Measurements from ENCODE around the gene SPOCK1. TPM values are rescaled to one million over a fixed set of nuclear protein-coding genes. Genes with fewer than 3 reads are reported as not detected.

Gene SPOCK1
- total and polyA plus RNA-seq, 2 donors (not counting 3 experiments of a cell fraction or from before 2014, with no cell fraction given) = 144 to 280 TPM

DNA sequence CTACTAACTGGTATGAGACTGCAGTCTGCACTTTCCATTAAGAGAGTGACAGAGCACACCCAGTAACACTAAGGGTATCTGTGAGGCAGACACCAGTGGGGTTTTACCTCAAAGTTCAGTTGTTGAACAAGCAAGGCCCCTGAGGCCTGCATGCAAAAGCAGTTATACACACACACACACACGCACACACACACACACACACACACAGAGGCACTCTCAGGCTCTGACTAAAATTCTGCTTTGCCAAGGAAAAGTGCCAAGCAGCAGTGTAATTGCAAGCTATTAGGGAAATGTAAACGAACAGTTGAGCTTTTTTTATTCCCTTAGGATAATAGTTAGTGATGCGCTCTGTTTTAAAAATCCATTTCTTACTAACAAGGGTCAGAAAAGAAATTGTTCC, 377.1 kb downstream of the SPOCK1 start:
- H2AFZ ChIP-seq (ENCODE audit: low read depth, low read length) = no peak overlapping the region
- H3K4me2 ChIP-seq (ENCODE audit: insufficient read depth, low read length) = no peak overlapping the region
- dilution Hi-C loops (cut with MboI; ENCODE audit: extremely low pct_ligation_motif_present, low sequenced_read_pairs) = no loop called here
- TF ChIP-seq JUN (IDR thresholded peaks at IDR 0.05; ENCODE audit: borderline replicate concordance, insufficient read depth, insufficient read length, low read depth) (no peak), GATA2 (IDR thresholded peaks at IDR 0.05; ENCODE audit: insufficient read depth, insufficient read length, low read depth, low read length) (no peak), EZH2 (IDR thresholded peaks at IDR 0.05; ENCODE audit: borderline replicate concordance, low read depth, low read length, severe bottlenecking) (no peak), POLR2AphosphoS5 (IDR thresholded peaks at IDR 0.05; ENCODE audit: insufficient read depth, low read depth, low read length) (no peak), POLR2A (IDR thresholded peaks at IDR 0.05; ENCODE audit: low read depth, low read length) (no peak), FOS (IDR thresholded peaks at IDR 0.05; ENCODE audit: borderline replicate concordance, insufficient read depth, low read length) (no peak), MYC (IDR thresholded peaks at IDR 0.05; ENCODE audit: low read depth, low read length) (no peak)
- TF ChIP-seq, protein P1, sequence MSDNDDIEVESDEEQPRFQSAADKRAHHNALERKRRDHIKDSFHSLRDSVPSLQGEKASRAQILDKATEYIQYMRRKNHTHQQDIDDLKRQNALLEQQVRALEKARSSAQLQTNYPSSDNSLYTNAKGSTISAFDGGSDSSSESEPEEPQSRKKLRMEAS (IDR thresholded peaks at IDR 0.05; ENCODE audit: insufficient read depth, insufficient read length) = no peak
- TF ChIP-seq, protein P2, sequence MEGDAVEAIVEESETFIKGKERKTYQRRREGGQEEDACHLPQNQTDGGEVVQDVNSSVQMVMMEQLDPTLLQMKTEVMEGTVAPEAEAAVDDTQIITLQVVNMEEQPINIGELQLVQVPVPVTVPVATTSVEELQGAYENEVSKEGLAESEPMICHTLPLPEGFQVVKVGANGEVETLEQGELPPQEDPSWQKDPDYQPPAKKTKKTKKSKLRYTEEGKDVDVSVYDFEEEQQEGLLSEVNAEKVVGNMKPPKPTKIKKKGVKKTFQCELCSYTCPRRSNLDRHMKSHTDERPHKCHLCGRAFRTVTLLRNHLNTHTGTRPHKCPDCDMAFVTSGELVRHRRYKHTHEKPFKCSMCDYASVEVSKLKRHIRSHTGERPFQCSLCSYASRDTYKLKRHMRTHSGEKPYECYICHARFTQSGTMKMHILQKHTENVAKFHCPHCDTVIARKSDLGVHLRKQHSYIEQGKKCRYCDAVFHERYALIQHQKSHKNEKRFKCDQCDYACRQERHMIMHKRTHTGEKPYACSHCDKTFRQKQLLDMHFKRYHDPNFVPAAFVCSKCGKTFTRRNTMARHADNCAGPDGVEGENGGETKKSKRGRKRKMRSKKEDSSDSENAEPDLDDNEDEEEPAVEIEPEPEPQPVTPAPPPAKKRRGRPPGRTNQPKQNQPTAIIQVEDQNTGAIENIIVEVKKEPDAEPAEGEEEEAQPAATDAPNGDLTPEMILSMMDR (IDR thresholded peaks at IDR 0.05; ENCODE audit: extremely low read depth in 1 of 2, insufficient read depth in 1 of 2, low read depth in 1 of 2, low read length in 2 of 2) = no peak
- no peaks in the 10 kb centered on the region for H3K4me1 ChIP-seq (ENCODE audit: control insufficient read depth, extremely low read depth, insufficient read depth, low read length)
- H3K36me3 ChIP-seq (ENCODE audit: control insufficient read depth in 2 of 2, extremely low read depth in 1 of 2, insufficient read depth in 2 of 2, low read length in 2 of 2) = no peaks in the 10 kb centered on the region
- BruUV-seq (replicated peaks) = no TSS peak
- peaks cover 2% of the 10 kb centered on the region for H4K20me1 ChIP-seq (replicated peaks; ENCODE audit: control insufficient read depth, extremely low read depth, insufficient read depth, low read length)
- H3K27me3 ChIP-seq (ENCODE audit: control insufficient read depth in 2 of 2, insufficient read depth in 2 of 2, low read length in 2 of 2) = no peaks in the 10 kb centered on the region
- no peaks in the 10 kb centered on the region for H3K9me3 ChIP-seq (replicated peaks; ENCODE audit: control insufficient read depth, insufficient read depth, low read length)
- ChIA-PET POLR2A (no interaction called here), CTCF (no interaction called here)
- no peak overlapping the region for H3K9ac ChIP-seq (replicated peaks; ENCODE audit: extremely low read depth, insufficient read depth, low read length)
- no peak overlapping the region for H3K4me3 ChIP-seq (replicated peaks in 1 of 3; ENCODE audit: insufficient read depth in 1 of 3, low read depth in 1 of 3, low read length in 3 of 3)
- no peak for FAIRE-seq
- no peak for DNase-seq (ENCODE audit: low read depth, low spot score)
- intact Hi-C loops (cut with micrococcal nuclease) = no loop called here
- peaks cover 2% of the 10 kb centered on the region for H3K79me2 ChIP-seq (ENCODE audit: control insufficient read depth, insufficient read depth, low read length)
- no peak overlapping the region for H3K27ac ChIP-seq (ENCODE audit: insufficient read depth, low read depth, low read length)
- H3K9me1 ChIP-seq (replicated peaks; ENCODE audit: control insufficient read depth, extremely low read depth, insufficient read depth, low read length) = no peaks in the 10 kb centered on the region

All from endothelial cell of umbilical vein (primary cell).